ENCODE measurements around the gene EIF3M.

Gene EIF3M

GRCh38 chr11:32583459-32584271, at the start of gene EIF3M:
EIF3M (plus strand) TSS chr11:32583831; CDS start chr11:32583888, 57 bp downstream.
- peaks cover 54% of the 10 kb centered on the region for H3K4me1 ChIP-seq (ENCODE audit: insufficient read depth, low read length)
- H3K27ac ChIP-seq (ENCODE audit: low read length), result peak within 1 kb of the TSS; percentile 97
- DNase-seq (peak; percentile 98), ATAC-seq (ENCODE audit: insufficient read depth, low read depth) (peak; percentile 93)
- H3K4me3 ChIP-seq (ENCODE audit: low read depth in 1 of 2, low read length in 2 of 2), result peak within 1 kb of the TSS; percentile 84 to 95
- no peaks in the 10 kb centered on the region for H3K27me3 ChIP-seq (ENCODE audit: insufficient read depth, low read length, poor library complexity)
- peak within 1 kb of the TSS; percentile 78 for H3K4me2 ChIP-seq (ENCODE audit: insufficient read depth, low read length)
- H3K9me3 ChIP-seq (ENCODE audit: insufficient read depth, low read length, severe bottlenecking), result no peaks in the 10 kb centered on the region
- TF ChIP-seq EZH2 (IDR thresholded peaks at IDR 0.05; ENCODE audit: borderline replicate concordance, low read depth, low read length, severe bottlenecking) (no peak), CTCF (IDR thresholded peaks at IDR 0.05; ENCODE audit: borderline replicate concordance, extremely low read depth, low read length, poor library complexity, severe bottlenecking) (peak; percentile 25)
- H4K20me1 ChIP-seq (ENCODE audit: insufficient read depth, low read length), result peaks cover 41% of the 10 kb centered on the region
- peak within 1 kb of the TSS; percentile 85 for H2AFZ ChIP-seq (ENCODE audit: low read depth, low read length)
- peaks cover 37% of the 10 kb centered on the region for H3K36me3 ChIP-seq (ENCODE audit: insufficient read depth, low read length)
- peak within 1 kb of the TSS; percentile 93 for H3K9ac ChIP-seq (ENCODE audit: low read depth, low read length)
- peaks cover 58% of the 10 kb centered on the region for H3K79me2 ChIP-seq (ENCODE audit: insufficient read depth, low read length)

DNA sequence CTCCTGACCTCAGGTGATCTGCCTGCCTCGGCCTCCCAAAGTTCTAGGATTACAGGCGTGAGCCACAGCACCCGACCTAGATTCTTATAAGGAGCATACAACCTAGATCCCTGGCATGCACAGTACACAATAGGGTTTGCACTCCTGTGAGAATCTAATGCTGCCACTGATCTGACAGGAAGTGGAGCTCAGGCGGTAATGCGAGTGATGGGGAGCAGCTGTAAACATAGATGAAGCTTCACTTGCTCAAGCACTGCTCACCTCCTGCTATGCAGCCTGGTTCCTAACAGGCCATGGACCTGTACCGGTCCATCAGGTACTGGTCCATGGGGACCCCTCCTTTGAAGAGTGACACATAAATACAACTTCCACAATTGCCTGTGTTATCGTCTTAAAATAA, 44.8 kb upstream of the EIF3M start:
- Histone ChIP-seq H2AFZ (ENCODE audit: low read depth, low read length) (peak overlapping the region; percentile 53), H3K36me3 (ENCODE audit: insufficient read depth, low read length) (no peaks in the 10 kb centered on the region), H3K27me3 (ENCODE audit: insufficient read depth, low read length, poor library complexity) (no peaks in the 10 kb centered on the region), H3K4me1 (ENCODE audit: insufficient read depth, low read length) (peaks cover 12% of the 10 kb centered on the region), H3K9ac (ENCODE audit: low read depth, low read length) (no peak overlapping the region), H4K20me1 (ENCODE audit: insufficient read depth, low read length) (no peaks in the 10 kb centered on the region), H3K9me3 (ENCODE audit: insufficient read depth, low read length, severe bottlenecking) (no peaks in the 10 kb centered on the region), H3K79me2 (ENCODE audit: insufficient read depth, low read length) (no peaks in the 10 kb centered on the region), H3K4me3 (ENCODE audit: low read depth in 1 of 2, low read length in 2 of 2) (no peak overlapping the region), H3K4me2 (ENCODE audit: insufficient read depth, low read length) (no peak overlapping the region), H3K27ac (ENCODE audit: low read length) (peak overlapping the region; percentile 51)
- TF ChIP-seq CTCF (IDR thresholded peaks at IDR 0.05; ENCODE audit: borderline replicate concordance, extremely low read depth, low read length, poor library complexity, severe bottlenecking) (no peak), EZH2 (IDR thresholded peaks at IDR 0.05; ENCODE audit: borderline replicate concordance, low read depth, low read length, severe bottlenecking) (no peak)
- ATAC-seq (ENCODE audit: insufficient read depth, low read depth) (peak; percentile 82), DNase-seq (peak; percentile 49)

DNA sequence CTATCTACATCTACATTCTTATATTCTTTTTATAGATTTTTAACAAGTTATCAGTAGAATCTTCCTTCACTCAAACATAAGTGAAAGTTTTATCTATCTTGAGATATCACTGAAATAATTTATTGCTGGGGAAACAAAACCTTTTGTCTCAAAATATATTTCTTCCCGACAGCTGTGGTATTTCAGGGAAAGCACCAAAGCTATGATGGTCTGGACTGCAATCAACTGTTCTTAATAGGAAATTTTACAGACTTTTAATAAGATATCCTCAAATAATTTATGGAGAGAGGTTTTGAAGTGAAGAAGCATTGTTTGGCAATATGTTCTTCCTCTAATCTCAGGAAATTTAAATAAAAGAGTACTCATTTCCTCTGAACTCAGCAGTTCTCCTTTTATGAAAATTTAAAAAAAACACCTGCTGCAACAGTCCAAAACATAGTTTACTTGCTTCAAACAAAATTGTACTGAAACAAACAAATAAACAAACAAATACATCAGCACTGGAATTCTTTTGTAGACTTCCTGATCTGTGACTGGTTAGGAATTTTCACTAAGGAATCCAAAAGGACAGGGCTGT, 33.9 kb upstream of the EIF3M start:
- no peak overlapping the region for H3K4me2 ChIP-seq (ENCODE audit: insufficient read depth, low read length)
- no peaks in the 10 kb centered on the region for H3K79me2 ChIP-seq (ENCODE audit: insufficient read depth, low read length)
- H3K9me3 ChIP-seq (ENCODE audit: insufficient read depth, low read length, severe bottlenecking), result no peaks in the 10 kb centered on the region
- no peak overlapping the region for H3K4me3 ChIP-seq (ENCODE audit: low read depth in 1 of 2, low read length in 2 of 2)
- H3K9ac ChIP-seq (ENCODE audit: low read depth, low read length), result no peak overlapping the region
- 0 out of 2 replicates have a peak, but pooled peaks cover 5% of the 10 kb centered on the region for H3K4me1 ChIP-seq (ENCODE audit: insufficient read depth, low read length)
- no peaks in the 10 kb centered on the region for H3K36me3 ChIP-seq (ENCODE audit: insufficient read depth, low read length)
- peak overlapping the region; percentile 14; the same call in 1 of the 2 replicates for H2AFZ ChIP-seq (ENCODE audit: low read depth, low read length)
- TF ChIP-seq EZH2 (IDR thresholded peaks at IDR 0.05; ENCODE audit: borderline replicate concordance, low read depth, low read length, severe bottlenecking) (no peak), CTCF (IDR thresholded peaks at IDR 0.05; ENCODE audit: borderline replicate concordance, extremely low read depth, low read length, poor library complexity, severe bottlenecking) (no peak)
- ATAC-seq (ENCODE audit: insufficient read depth, low read depth) (no peak), DNase-seq (no peak)
- no peaks in the 10 kb centered on the region for H4K20me1 ChIP-seq (ENCODE audit: insufficient read depth, low read length)
- H3K27me3 ChIP-seq (ENCODE audit: insufficient read depth, low read length, poor library complexity), result no peaks in the 10 kb centered on the region
- no peak overlapping the region for H3K27ac ChIP-seq (ENCODE audit: low read length)
